ENCODE measurements around the gene EVC2. TPM values are rescaled to one million over a fixed set of nuclear protein-coding genes. Genes with fewer than 3 reads are reported as not detected.

Gene EVC2
- total and polyA plus RNA-seq, 2 of the 4 experiments (the other 2 are of a cell fraction) = 2.7 to 5.9 TPM

GRCh38 chr4:5528031-5528436, 180.3 kb downstream of the EVC2 start:
- CTCF ChIA-PET = interaction anchor here (1.0 kb wide), 1 partner anchor 12 kb away, joined by 3 read pairs; no protein-coding TSS in a partner anchor
- Histone ChIP-seq H3K9me1 (ENCODE audit: insufficient read depth, low read length) (peaks cover 7% of the 10 kb centered on the region; the same call in 1 of the 2 replicates), H3K27me3 (ENCODE audit: control insufficient read depth, insufficient read depth, low read length) (no peaks in the 10 kb centered on the region), H2AK5ac (ENCODE audit: low read depth, low read length) (no peak overlapping the region), H2BK5ac (ENCODE audit: low read depth, low read length, poor library complexity, severe bottlenecking) (no peak overlapping the region), H2AK9ac (replicated peaks; ENCODE audit: low read depth, low read length, poor library complexity) (no peak overlapping the region), H2BK15ac (ENCODE audit: low read depth, low read length) (no peak overlapping the region), H3K4me3 (ENCODE audit: insufficient read depth, low read depth, low read length) (no peak overlapping the region), H3K18ac (ENCODE audit: low read depth, low read length) (no peak overlapping the region), H3K4ac (ENCODE audit: low read depth, low read length) (no peak overlapping the region), H3K4me1 (ENCODE audit: control insufficient read depth, insufficient read depth, low read length) (peaks cover 3% of the 10 kb centered on the region; the same call in 1 of the 2 replicates), H3K23ac (ENCODE audit: low read depth, low read length) (no peak overlapping the region), H3K36me3 (ENCODE audit: control insufficient read depth, insufficient read depth, low read length) (peaks cover 6% of the 10 kb centered on the region; the same call in 1 of the 2 replicates), H2BK120ac (ENCODE audit: low read depth, low read length) (no peak overlapping the region), H3K4me2 (ENCODE audit: low read depth, low read length) (no peak overlapping the region), H4K20me1 (ENCODE audit: insufficient read depth, low read length) (no peaks in the 10 kb centered on the region), H3K9ac (ENCODE audit: low read depth, low read length) (no peak overlapping the region), H3K79me1 (ENCODE audit: low read depth in 1 of 2, low read length in 2 of 2) (no peaks in the 10 kb centered on the region), H3K27ac (ENCODE audit: insufficient read depth, low read length) (no peak overlapping the region), H4K8ac (ENCODE audit: low read depth in 2 of 2, low read length in 2 of 2) (no peak overlapping the region), H4K91ac (ENCODE audit: insufficient read depth, low read depth, low read length) (no peak overlapping the region), H3K14ac (replicated peaks; ENCODE audit: low read depth, low read length) (no peak overlapping the region), H2BK20ac (ENCODE audit: low read depth, low read length) (no peak overlapping the region), H4K5ac (ENCODE audit: low read depth, low read length) (no peak overlapping the region), H2AFZ (replicated peaks; ENCODE audit: low read length, poor library complexity) (no peak overlapping the region), H3K56ac (ENCODE audit: extremely low read depth, insufficient read depth, low read length) (no peak overlapping the region), H3K9me3 (ENCODE audit: control insufficient read depth, insufficient read depth, low read length) (no peaks in the 10 kb centered on the region)
- TF ChIP-seq CTCF (conservative IDR thresholded peaks at IDR 0.05; ENCODE audit: low read depth, low read length) (no peak), RFX5 (IDR thresholded peaks at IDR 0.05; ENCODE audit: low read depth, low read length) (no peak), CEBPB (IDR thresholded peaks at IDR 0.05; ENCODE audit: low read depth, low read length) (peak; percentile 19; the same call in 1 of the 2 replicates)
- intact Hi-C loops (cut with micrococcal nuclease) (no loop called here), in situ Hi-C loops (cut with MboI; ENCODE audit: low sequenced_read_pairs) (no loop called here), dilution Hi-C loops (cut with HindIII; ENCODE audit: low sequenced_read_pairs, unreplicated experiment) (no loop called here)
- DNase-seq (no peak), ATAC-seq (ENCODE audit: low read depth) (no peak)
- WGBS, 2 experiments (ENCODE audit: extremely low coverage in 2 of 2, insufficient read length in 1 of 2) = no CpG with 5 or more reads among the region's 4 CpGs
- no TSS peak for BruUV-seq (replicated peaks)
- POLR2A ChIA-PET (ENCODE audit: unreplicated experiment) = no interaction called here

Measured in IMR-90 (cell line).